ENCODE results near the gene RAB44.

DNA sequence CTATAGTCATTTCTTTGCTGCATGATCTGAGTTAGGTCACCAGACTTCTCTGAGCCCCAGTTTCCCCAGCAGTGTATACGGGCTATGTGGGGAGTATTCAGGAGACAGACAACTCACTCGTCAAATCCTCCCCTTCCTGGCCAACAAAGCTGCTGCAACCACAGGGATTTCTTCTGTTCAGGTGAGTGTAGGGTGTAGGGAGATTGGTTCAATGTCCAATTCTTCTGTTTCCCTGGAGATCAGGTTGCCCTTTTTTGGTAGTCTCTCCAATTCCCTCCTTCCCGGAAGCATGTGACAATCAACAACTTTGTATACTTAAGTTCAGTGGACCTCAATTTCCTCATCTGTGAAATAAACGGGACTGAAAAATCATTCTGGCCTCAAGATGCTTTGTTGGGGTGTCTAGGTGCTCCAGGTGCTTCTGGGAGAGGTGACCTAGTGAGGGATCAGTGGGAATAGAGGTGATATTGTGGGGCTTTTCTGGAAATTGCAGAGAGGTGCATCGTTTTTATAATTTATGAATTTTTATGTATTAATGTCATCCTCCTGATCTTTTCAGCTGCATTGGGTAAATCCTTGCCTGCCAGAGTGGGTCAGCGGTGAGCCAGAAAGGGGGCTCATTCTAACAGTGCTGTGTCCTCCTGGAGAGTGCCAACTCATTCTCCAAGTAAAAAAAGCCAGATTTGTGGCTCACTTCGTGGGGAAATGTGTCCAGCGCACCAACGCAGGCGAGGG is 19.7 kb upstream of the RAB44 start:
- no peak for TF ChIP-seq CTCF (conservative IDR thresholded peaks at IDR 0.05; ENCODE audit: low read depth, low read length)
- 0 out of 2 replicates have a peak, but pooled peaks have one; percentile 8 for TF ChIP-seq MAFK (IDR thresholded peaks at IDR 0.05; ENCODE audit: low read depth, low read length)
- TF ChIP-seq POLR2A (IDR thresholded peaks at IDR 0.05; ENCODE audit: low read depth, low read length) = no peak
- TF ChIP-seq BHLHE40 (IDR thresholded peaks at IDR 0.05; ENCODE audit: low read depth, low read length) = no peak
- no peak; the same call in 1 of the 2 replicates for TF ChIP-seq RAD21 (IDR thresholded peaks at IDR 0.05; ENCODE audit: low read length)
- TF ChIP-seq, protein P1, sequence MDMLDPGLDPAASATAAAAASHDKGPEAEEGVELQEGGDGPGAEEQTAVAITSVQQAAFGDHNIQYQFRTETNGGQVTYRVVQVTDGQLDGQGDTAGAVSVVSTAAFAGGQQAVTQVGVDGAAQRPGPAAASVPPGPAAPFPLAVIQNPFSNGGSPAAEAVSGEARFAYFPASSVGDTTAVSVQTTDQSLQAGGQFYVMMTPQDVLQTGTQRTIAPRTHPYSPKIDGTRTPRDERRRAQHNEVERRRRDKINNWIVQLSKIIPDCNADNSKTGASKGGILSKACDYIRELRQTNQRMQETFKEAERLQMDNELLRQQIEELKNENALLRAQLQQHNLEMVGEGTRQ (IDR thresholded peaks at IDR 0.05; ENCODE audit: low read depth, low read length) = no peak
- TF ChIP-seq, protein P2, sequence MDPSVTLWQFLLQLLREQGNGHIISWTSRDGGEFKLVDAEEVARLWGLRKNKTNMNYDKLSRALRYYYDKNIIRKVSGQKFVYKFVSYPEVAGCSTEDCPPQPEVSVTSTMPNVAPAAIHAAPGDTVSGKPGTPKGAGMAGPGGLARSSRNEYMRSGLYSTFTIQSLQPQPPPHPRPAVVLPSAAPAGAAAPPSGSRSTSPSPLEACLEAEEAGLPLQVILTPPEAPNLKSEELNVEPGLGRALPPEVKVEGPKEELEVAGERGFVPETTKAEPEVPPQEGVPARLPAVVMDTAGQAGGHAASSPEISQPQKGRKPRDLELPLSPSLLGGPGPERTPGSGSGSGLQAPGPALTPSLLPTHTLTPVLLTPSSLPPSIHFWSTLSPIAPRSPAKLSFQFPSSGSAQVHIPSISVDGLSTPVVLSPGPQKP (IDR thresholded peaks at IDR 0.05; ENCODE audit: borderline replicate concordance, low read depth, low read length) = no peak
- no peak for TF ChIP-seq RFX5 (IDR thresholded peaks at IDR 0.05; ENCODE audit: low read depth, low read length)
- TF ChIP-seq SMC3 (IDR thresholded peaks at IDR 0.05; ENCODE audit: low read depth, low read length) = no peak; the same call in 1 of the 2 replicates
- TF ChIP-seq MAZ (IDR thresholded peaks at IDR 0.05; ENCODE audit: borderline replicate concordance, low read depth, low read length) = no peak
- no peak for TF ChIP-seq RCOR1 (IDR thresholded peaks at IDR 0.05; ENCODE audit: insufficient replicate concordance, low read length)

Data from IMR-90 (cell line).